Thymus (tissue), 11 donors: Measurements from ENCODE around the gene CNNM2. TPM values are rescaled to one million over a fixed set of nuclear protein-coding genes. Genes with fewer than 3 reads are reported as not detected.

Source experiments
- DNase-seq, 9 donors: peaks; one replicate each; pipeline ENCODE4 v3.0.0-alpha.2; 2013; ENCODE audit warnings: low spot score in 9 of 9, low read depth in 6 of 9, missing footprints in 1 of 9
- H3K27ac ChIP-seq, 2 donors: one replicate each; pipeline ENCODE4 v1.5.1; 2013; ENCODE audit warnings: control low read depth in 1 of 2, low read depth in 1 of 2, low read length in 1 of 2, mild to moderate bottlenecking in 1 of 2, moderate library complexity in 1 of 2
- H3K27me3 ChIP-seq, 2 donors: one replicate each; pipeline ENCODE4 v1.5.1; 2013; ENCODE audit warnings: low read length in 1 of 2; ENCODE audit not compliant: control insufficient read depth in 2 of 2, insufficient read depth in 1 of 2
- H3K36me3 ChIP-seq, 2 donors: one replicate each; pipeline ENCODE4 v1.5.1; 2013; ENCODE audit warnings: low read length in 1 of 2, mild to moderate bottlenecking in 1 of 2, moderate library complexity in 1 of 2; ENCODE audit not compliant: control insufficient read depth in 2 of 2, insufficient read depth in 2 of 2
- H3K4me1 ChIP-seq, 2 donors: one replicate each; pipeline ENCODE4 v1.5.1; 2013; ENCODE audit warnings: low read length in 2 of 2; ENCODE audit not compliant: control insufficient read depth in 2 of 2, insufficient read depth in 2 of 2
- H3K4me3 ChIP-seq, 2 donors: one replicate each; pipeline ENCODE4 v1.5.1; 2013; ENCODE audit warnings: low read length in 2 of 2, control low read depth in 1 of 2, mild to moderate bottlenecking in 1 of 2
- H3K9me3 ChIP-seq, 2 donors: one replicate each; pipeline ENCODE4 v1.5.1; 2013; ENCODE audit warnings: low read length in 1 of 2, mild to moderate bottlenecking in 1 of 2; ENCODE audit not compliant: control insufficient read depth in 2 of 2, insufficient read depth in 1 of 2
- WGBS: extraction: QIAGEN DNeasy Blood & Tissue Kit; methylation state at CpG from one replicate; pipeline ENCODE4 v1.1.7; 2013; 5-methylcytosine and 5-hydroxymethylcytosine counted together
- polyA plus RNA-seq: library from polyadenylated mRNA; stranded (reverse); fragments of 200-250 nt; gene quantifications from one replicate; pipeline ENCODE4 v1.2.3, GENCODE V29; 2013
- total RNA-seq: library from RNA; stranded (reverse); fragments of 120-200 nt; gene quantifications from one replicate; pipeline ENCODE4 v1.2.4, GENCODE V29; 2013
- donor health status: healthy.

The CNNM2 gene
- total and polyA plus RNA-seq, 2 donors, result 1.5 to 2.1 TPM

DNA sequence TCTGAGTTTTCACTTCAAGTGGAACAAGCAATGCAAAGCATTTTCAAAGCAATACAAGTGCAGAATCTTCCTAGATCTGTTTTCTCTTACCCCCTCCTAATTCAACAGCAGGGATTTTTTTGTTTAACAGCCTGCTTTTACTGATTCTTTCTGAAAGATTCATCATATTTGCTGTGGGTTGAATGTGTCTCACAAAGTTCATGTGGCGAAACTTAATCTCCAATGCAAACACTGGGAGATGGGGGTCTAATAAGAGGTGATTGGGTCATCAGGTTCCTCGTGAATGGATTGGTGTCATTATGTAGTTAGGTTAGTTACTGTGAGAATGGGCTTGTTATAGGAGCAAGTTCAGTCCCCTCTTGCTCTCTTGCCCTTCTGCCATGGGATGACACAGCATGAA is 107.6 kb downstream of the CNNM2 start:
- no peak for DNase-seq
- Histone ChIP-seq H3K9me3 (no peaks in the 10 kb centered on the region), H3K27me3 (no peaks in the 10 kb centered on the region), H3K4me1 (no peaks in the 10 kb centered on the region), H3K36me3 (no peaks in the 10 kb centered on the region), H3K4me3 (no peak overlapping the region), H3K27ac (no peak overlapping the region)
- WGBS, result 96% methylated on average over 2 of the region's 2 CpGs

DNA sequence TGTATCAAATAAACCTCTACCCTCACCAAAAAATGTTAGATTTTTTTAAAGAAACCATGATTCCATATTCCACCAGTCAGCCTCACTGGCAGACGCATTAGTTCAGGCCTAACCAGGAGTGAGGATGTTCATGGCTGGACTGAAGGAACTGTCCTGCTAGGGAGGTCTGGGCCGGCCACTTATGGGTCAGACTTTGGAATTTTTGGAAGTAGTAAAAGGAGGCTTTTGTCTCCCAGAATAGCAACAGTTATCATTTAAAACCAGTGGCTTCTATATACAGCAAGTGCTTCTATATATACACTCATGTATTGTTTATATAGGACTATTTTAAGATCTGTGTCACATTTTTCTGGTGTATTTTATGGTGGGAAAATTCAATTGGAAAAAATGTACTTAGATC is 120.5 kb downstream of the CNNM2 start:
- no peak overlapping the region for H3K27ac ChIP-seq
- no peaks in the 10 kb centered on the region for H3K27me3 ChIP-seq
- H3K4me3 ChIP-seq, result no peak overlapping the region
- WGBS, result 95% methylated on average over 2 of the region's 2 CpGs
- H3K4me1 ChIP-seq, result no peaks in the 10 kb centered on the region
- no peak for DNase-seq
- H3K9me3 ChIP-seq, result no peaks in the 10 kb centered on the region
- H3K36me3 ChIP-seq, result no peaks in the 10 kb centered on the region

DNA sequence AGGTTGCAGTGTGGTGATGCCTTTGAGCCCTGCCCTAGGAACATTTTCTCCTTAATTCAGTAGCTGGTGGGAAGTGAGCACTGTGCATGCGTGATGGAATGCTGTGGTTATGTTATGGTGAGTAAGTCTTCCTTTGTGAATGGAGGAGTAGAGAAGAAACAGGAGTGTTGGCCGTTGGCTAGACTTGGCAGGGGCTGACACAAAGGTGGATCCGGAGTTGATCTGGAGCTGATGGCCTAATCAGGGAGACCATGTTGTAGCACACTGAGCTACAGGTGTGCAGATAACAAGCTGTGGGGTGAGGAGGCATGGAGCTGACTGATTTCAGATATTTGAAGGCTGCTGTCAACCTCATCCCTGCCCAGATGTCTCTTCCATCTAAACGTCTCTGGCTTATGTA is 122.3 kb downstream of the CNNM2 start:
- H3K27me3 ChIP-seq, result no peaks in the 10 kb centered on the region
- H3K4me1 ChIP-seq, result no peaks in the 10 kb centered on the region
- no peak overlapping the region for H3K27ac ChIP-seq
- H3K4me3 ChIP-seq, result no peak overlapping the region
- no peaks in the 10 kb centered on the region for H3K9me3 ChIP-seq
- no peaks in the 10 kb centered on the region for H3K36me3 ChIP-seq
- DNase-seq, result no peak
- 95% methylated on average over 4 of the region's 4 CpGs for WGBS

DNA sequence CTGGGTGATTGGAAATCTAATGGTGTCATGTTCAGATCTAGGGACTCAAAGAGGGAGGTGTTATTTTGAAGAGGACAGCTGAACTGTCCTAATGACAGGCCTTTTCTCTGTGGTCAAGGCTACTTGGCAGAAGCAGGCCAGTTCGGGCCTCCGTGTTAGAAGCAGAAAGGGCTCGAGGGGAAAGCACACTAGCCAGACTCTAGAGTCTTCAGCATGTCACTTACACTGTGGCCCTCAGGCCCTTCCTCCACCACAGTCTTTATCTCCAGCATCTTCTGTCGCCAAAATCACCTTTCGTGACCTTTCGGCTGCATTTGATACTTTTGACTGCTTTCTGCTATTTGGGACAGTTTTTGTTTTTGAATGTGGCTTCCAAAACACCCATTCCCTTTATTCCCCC is 123.3 kb downstream of the CNNM2 start:
- WGBS, result 98% methylated on average over 6 of the region's 6 CpGs
- no peak overlapping the region for H3K27ac ChIP-seq

DNA sequence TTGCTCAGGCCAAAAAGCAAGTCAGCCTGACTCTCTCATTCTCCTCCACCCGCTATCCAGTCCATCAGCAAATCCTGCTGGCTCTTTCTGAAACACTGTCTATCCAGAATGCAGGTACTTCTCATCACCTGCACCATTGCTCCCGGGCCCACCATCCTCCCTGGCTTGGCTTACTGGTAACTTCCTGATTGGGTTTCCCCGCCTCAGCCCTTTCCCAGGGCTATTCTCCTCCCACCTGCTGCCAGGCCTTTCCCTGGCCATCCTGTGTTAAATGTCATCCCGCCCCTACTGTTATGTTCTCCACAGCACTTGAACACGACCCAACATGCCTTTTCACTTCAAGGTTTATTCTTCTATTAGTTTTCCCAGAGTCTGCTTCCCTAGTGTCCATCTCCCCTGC is 124.0 kb downstream of the CNNM2 start:
- H3K4me1 ChIP-seq, result no peaks in the 10 kb centered on the region
- 95% methylated on average over 5 of the region's 5 CpGs for WGBS
- no peaks in the 10 kb centered on the region for H3K9me3 ChIP-seq
- no peaks in the 10 kb centered on the region for H3K27me3 ChIP-seq
- DNase-seq, result peak in 1 of 9 donors; percentile 5
- no peak overlapping the region for H3K27ac ChIP-seq
- no peak overlapping the region for H3K4me3 ChIP-seq
- H3K36me3 ChIP-seq, result no peaks in the 10 kb centered on the region

More for the DNA sequence above, 123.3 kb downstream of the CNNM2 start:
- no peaks in the 10 kb centered on the region for H3K9me3 ChIP-seq
- no peaks in the 10 kb centered on the region for H3K27me3 ChIP-seq
- no peaks in the 10 kb centered on the region for H3K4me1 ChIP-seq
- no peaks in the 10 kb centered on the region for H3K36me3 ChIP-seq
- H3K4me3 ChIP-seq, result no peak overlapping the region
- DNase-seq, result no peak

DNA sequence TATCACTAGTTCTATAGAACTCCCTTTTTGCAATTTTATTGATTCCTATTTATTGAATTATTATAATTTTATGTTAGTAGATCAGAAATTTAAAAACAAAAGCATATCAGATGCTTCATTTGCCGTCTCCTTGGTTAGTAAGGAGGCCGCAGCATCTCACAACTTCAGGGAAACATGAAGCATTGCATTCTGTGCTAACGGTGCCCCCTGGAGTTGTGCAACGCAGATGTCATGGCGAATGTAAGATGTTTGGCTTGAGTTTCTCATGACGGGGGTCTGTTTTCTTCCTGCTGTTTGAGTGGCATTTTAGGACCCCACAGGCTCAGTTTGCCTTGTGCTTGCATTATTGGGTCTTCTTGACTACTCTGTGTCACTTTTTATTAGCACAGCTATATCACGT is 124.8 kb downstream of the CNNM2 start:
- H3K9me3 ChIP-seq, result no peaks in the 10 kb centered on the region
- no peaks in the 10 kb centered on the region for H3K27me3 ChIP-seq
- 98% methylated on average over 7 of the region's 7 CpGs for WGBS
- H3K4me3 ChIP-seq, result no peak overlapping the region
- no peaks in the 10 kb centered on the region for H3K4me1 ChIP-seq
- no peak overlapping the region for H3K27ac ChIP-seq
- no peak for DNase-seq
- H3K36me3 ChIP-seq, result no peaks in the 10 kb centered on the region

DNA sequence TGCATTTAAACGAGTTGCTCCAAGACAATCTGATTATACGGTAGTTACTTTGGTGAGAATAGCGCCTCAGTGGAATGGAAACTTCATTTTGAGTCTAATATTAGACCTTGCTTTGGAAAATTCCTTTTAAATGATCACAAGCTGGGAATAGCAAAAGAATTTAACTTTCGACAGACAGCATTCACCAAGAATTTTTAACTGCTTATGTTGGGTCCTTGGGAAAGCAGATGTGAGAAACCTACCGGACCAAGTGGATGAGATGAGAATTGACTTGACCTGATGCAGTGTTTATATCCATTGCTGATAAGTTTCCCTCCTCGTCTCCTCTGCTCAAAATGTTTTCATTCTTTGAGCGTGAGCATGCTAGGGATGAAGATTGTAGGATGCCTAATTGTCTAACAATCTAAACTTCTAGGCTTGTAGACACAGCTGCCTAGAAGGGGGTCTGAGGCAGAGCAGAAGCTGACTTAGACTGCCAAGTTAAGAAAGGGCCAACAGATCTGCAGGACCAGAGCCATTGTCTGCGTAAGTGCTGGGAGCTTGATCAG is 126.9 kb downstream of the CNNM2 start:
- no peak overlapping the region for H3K27ac ChIP-seq
- no peaks in the 10 kb centered on the region for H3K4me1 ChIP-seq
- no peaks in the 10 kb centered on the region for H3K9me3 ChIP-seq
- H3K27me3 ChIP-seq, result no peaks in the 10 kb centered on the region
- H3K4me3 ChIP-seq, result no peak overlapping the region
- 96% methylated on average over 8 of the region's 8 CpGs for WGBS
- H3K36me3 ChIP-seq, result no peaks in the 10 kb centered on the region
- DNase-seq, result no peak

DNA sequence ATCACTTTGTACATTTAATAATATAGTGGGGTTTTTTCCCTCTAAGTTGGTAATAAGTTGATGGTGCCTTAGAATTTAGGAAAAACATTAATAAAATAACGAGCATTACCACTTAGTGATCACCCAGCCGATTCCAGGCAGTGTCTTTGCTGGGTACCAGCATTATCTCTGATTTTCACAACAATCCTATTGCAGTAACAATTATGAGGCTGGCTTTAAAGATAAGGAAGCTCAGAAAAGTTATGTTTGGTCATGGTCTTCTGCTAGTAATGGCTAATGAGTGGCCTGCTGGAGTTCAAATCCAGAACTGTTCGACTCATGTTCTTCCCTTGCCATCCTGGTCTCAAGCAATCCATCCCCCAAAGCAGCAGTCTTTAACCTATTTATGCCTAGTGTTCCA is 127.9 kb downstream of the CNNM2 start:
- WGBS, result 97% methylated on average over 3 of the region's 3 CpGs
- DNase-seq, result no peak
- no peaks in the 10 kb centered on the region for H3K27me3 ChIP-seq

DNA sequence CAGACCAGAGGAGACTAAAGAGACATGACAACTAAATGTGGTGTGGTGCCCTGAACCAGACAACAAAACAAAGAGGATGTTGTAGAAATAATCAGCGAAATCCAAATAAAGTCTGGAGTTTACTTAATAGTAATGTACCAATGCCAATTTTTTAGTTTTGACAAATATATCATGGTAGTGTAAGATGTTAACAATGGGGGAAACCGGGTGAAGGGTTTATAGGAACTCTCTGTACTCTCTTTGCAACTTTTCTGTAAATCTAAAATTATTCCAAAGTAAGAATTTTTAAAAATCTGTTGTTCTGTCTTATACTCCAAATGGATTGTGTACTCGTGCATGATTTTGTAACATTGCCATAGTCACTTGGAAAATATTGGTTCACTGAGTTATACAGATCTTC is 129.3 kb downstream of the CNNM2 start:
- no peaks in the 10 kb centered on the region for H3K9me3 ChIP-seq
- H3K27ac ChIP-seq, result no peak overlapping the region
- no peak overlapping the region for H3K4me3 ChIP-seq
- no peak for DNase-seq
- no peaks in the 10 kb centered on the region for H3K36me3 ChIP-seq
- WGBS, result 97% methylated on average over 3 of the region's 3 CpGs
- no peaks in the 10 kb centered on the region for H3K4me1 ChIP-seq
- H3K27me3 ChIP-seq, result no peaks in the 10 kb centered on the region

More for the DNA sequence above, 127.9 kb downstream of the CNNM2 start:
- Histone ChIP-seq H3K4me3 (no peak overlapping the region), H3K9me3 (no peaks in the 10 kb centered on the region), H3K27ac (no peak overlapping the region), H3K4me1 (no peaks in the 10 kb centered on the region), H3K36me3 (no peaks in the 10 kb centered on the region)

DNA sequence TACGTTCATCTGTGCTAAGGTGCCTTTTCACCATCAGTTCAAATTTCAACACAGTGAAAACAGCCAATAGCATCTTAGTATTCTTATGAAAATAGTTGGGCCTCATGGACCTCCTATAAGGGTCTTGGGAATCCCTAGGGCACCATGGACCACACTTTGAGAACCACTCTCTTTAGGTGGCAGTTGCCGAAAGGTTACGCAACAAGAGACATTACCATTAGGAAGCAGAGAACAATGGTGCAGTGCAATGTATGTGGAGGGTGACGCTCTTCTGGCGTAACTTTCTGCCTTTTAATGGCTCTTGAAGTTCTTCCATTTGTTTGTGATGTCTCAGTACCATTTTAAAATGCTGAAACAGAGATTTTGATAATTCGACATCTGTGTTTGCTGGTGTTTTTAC is 131.1 kb downstream of the CNNM2 start:
- no peaks in the 10 kb centered on the region for H3K27me3 ChIP-seq
- no peak overlapping the region for H3K4me3 ChIP-seq
- 98% methylated on average over 6 of the region's 6 CpGs for WGBS
- peaks cover 0 to 8% of the 10 kb centered on the region in 2 donors for H3K4me1 ChIP-seq
- H3K36me3 ChIP-seq, result no peaks in the 10 kb centered on the region
- no peaks in the 10 kb centered on the region for H3K9me3 ChIP-seq
- H3K27ac ChIP-seq, result no peak overlapping the region
- no peak for DNase-seq
